Measurements from ENCODE around the gene ARHGAP26. TPM values are rescaled to one million over a fixed set of nuclear protein-coding genes. Genes with fewer than 3 reads are reported as not detected.

The ARHGAP26 gene
- total and polyA plus RNA-seq, 2 of the 4 experiments (the other 2 are of a cell fraction) = 0.54 to 0.56 TPM

- Histone ChIP-seq H3K79me1 (ENCODE audit: low read depth in 1 of 2, low read length in 2 of 2) (no peaks in the 10 kb centered on the region), H4K8ac (ENCODE audit: low read depth in 2 of 2, low read length in 2 of 2) (no peak overlapping the region), H4K5ac (ENCODE audit: low read depth, low read length) (no peak overlapping the region), H3K14ac (replicated peaks; ENCODE audit: low read depth, low read length) (no peak overlapping the region), H2BK120ac (ENCODE audit: low read depth, low read length) (no peak overlapping the region), H3K4me3 (ENCODE audit: insufficient read depth, low read depth, low read length) (no peak overlapping the region), H3K9me3 (ENCODE audit: control insufficient read depth, insufficient read depth, low read length) (no peaks in the 10 kb centered on the region; the same call in 1 of the 2 replicates), H3K4me1 (ENCODE audit: control insufficient read depth, insufficient read depth, low read length) (0 out of 2 replicates have a peak, but pooled peaks cover 2% of the 10 kb centered on the region), H3K36me3 (ENCODE audit: control insufficient read depth, insufficient read depth, low read length) (no peaks in the 10 kb centered on the region), H3K4me2 (ENCODE audit: low read depth, low read length) (no peak overlapping the region), H2AK9ac (replicated peaks; ENCODE audit: low read depth, low read length, poor library complexity) (no peak overlapping the region), H3K56ac (ENCODE audit: extremely low read depth, insufficient read depth, low read length) (no peak overlapping the region), H2AFZ (replicated peaks; ENCODE audit: low read length, poor library complexity) (no peak overlapping the region), H2BK20ac (ENCODE audit: low read depth, low read length) (no peak overlapping the region), H4K91ac (ENCODE audit: insufficient read depth, low read depth, low read length) (no peak overlapping the region), H3K9me1 (ENCODE audit: insufficient read depth, low read length) (no peaks in the 10 kb centered on the region), H3K4ac (ENCODE audit: low read depth, low read length) (no peak overlapping the region), H3K18ac (ENCODE audit: low read depth, low read length) (no peak overlapping the region), H2BK15ac (ENCODE audit: low read depth, low read length) (no peak overlapping the region), H3K27ac (ENCODE audit: insufficient read depth, low read length) (no peak overlapping the region), H2AK5ac (ENCODE audit: low read depth, low read length) (no peak overlapping the region), H2BK5ac (ENCODE audit: low read depth, low read length, poor library complexity, severe bottlenecking) (no peak overlapping the region), H3K23ac (ENCODE audit: low read depth, low read length) (no peak overlapping the region), H4K20me1 (ENCODE audit: insufficient read depth, low read length) (no peaks in the 10 kb centered on the region), H3K27me3 (ENCODE audit: control insufficient read depth, insufficient read depth, low read length) (no peaks in the 10 kb centered on the region), H3K9ac (ENCODE audit: low read depth, low read length) (no peak overlapping the region)
- in situ Hi-C loops (cut with MboI; ENCODE audit: low sequenced_read_pairs) (no loop called here), dilution Hi-C loops (cut with HindIII; ENCODE audit: low sequenced_read_pairs, unreplicated experiment) (no loop called here), intact Hi-C loops (cut with micrococcal nuclease) (no loop called here)
- ChIA-PET POLR2A (ENCODE audit: unreplicated experiment) (interaction anchor here (0.6 kb wide), 1 partner anchor 301 kb away, joined by 5 read pairs; no protein-coding TSS in a partner anchor), CTCF (no interaction called here)
- BruUV-seq (replicated peaks) = no TSS peak
- no peak for DNase-seq
- ATAC-seq (ENCODE audit: low read depth) = no peak
- no CpG with 5 or more reads among the region's 2 CpGs for WGBS, 2 experiments (ENCODE audit: extremely low coverage in 2 of 2, insufficient read length in 1 of 2)
- TF ChIP-seq SMC3 (IDR thresholded peaks at IDR 0.05; ENCODE audit: low read depth, low read length) = no peak
- TF ChIP-seq, protein P1, sequence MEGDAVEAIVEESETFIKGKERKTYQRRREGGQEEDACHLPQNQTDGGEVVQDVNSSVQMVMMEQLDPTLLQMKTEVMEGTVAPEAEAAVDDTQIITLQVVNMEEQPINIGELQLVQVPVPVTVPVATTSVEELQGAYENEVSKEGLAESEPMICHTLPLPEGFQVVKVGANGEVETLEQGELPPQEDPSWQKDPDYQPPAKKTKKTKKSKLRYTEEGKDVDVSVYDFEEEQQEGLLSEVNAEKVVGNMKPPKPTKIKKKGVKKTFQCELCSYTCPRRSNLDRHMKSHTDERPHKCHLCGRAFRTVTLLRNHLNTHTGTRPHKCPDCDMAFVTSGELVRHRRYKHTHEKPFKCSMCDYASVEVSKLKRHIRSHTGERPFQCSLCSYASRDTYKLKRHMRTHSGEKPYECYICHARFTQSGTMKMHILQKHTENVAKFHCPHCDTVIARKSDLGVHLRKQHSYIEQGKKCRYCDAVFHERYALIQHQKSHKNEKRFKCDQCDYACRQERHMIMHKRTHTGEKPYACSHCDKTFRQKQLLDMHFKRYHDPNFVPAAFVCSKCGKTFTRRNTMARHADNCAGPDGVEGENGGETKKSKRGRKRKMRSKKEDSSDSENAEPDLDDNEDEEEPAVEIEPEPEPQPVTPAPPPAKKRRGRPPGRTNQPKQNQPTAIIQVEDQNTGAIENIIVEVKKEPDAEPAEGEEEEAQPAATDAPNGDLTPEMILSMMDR (conservative IDR thresholded peaks at IDR 0.05; ENCODE audit: low read depth, low read length) = no peak
Measured at GRCh38 chr5:143267186-143267585, 497.0 kb downstream of the ARHGAP26 start.
